NCI-H524 treated with DMSO at 0.1 percent for 48 hours (cell line): ENCODE measurements around the gene PTPRN2.

ENCODE experiments used
- DNase-seq: peaks from one replicate; lab custom pipeline; 2025; lab: John Stamatoyannopoulos, UW

PTPRN2 gene

GRCh38 chr7:157770716-157771320 lies 816.8 kb downstream of the PTPRN2 start:
- no peak for DNase-seq

GRCh38 chr7:157769526-157770215 lies 818.0 kb downstream of the PTPRN2 start:
- no peak for DNase-seq

- DNase-seq: peak; percentile 2
Observed at GRCh38 chr7:157769086-157769485, 818.5 kb downstream of the PTPRN2 start.

- no peak for DNase-seq
Observed at GRCh38 chr7:157768198-157768597, 819.4 kb downstream of the PTPRN2 start.

- no peak for DNase-seq
Observed at GRCh38 chr7:157767506-157768197, 820.0 kb downstream of the PTPRN2 start.

- no peak for DNase-seq
Observed at GRCh38 chr7:157766098-157766497, 821.5 kb downstream of the PTPRN2 start.

GRCh38 chr7:157764946-157765537 lies 822.6 kb downstream of the PTPRN2 start:
- no peak for DNase-seq

- no peak for DNase-seq
Observed at GRCh38 chr7:157764193-157764592, 823.4 kb downstream of the PTPRN2 start.

- DNase-seq: no peak
Observed at GRCh38 chr7:157763279-157764000, 824.2 kb downstream of the PTPRN2 start.

- DNase-seq: no peak
Observed at GRCh38 chr7:157762824-157763223, 824.8 kb downstream of the PTPRN2 start.

- DNase-seq: no peak
Observed at GRCh38 chr7:157760004-157760730, 827.5 kb downstream of the PTPRN2 start.

- no peak for DNase-seq
Observed at GRCh38 chr7:157759246-157759805, 828.3 kb downstream of the PTPRN2 start.

- DNase-seq: no peak
Observed at GRCh38 chr7:157758468-157759245, 829.0 kb downstream of the PTPRN2 start.

- DNase-seq: no peak
Observed at GRCh38 chr7:157757776-157758467, 829.7 kb downstream of the PTPRN2 start.

- no peak for DNase-seq
Observed at GRCh38 chr7:157757211-157757610, 830.4 kb downstream of the PTPRN2 start.

GRCh38 chr7:157755741-157756140 lies 831.9 kb downstream of the PTPRN2 start:
- DNase-seq: no peak

- DNase-seq: no peak
Observed at GRCh38 chr7:157754416-157754790, 833.2 kb downstream of the PTPRN2 start.

- no peak for DNase-seq
Observed at GRCh38 chr7:157753713-157754415, 833.8 kb downstream of the PTPRN2 start.

GRCh38 chr7:157752832-157753291 lies 834.8 kb downstream of the PTPRN2 start:
- peak; percentile 46 for DNase-seq
